RWPE2 (cell line): ENCODE data around the gene DNAH9.

Experiments
- ATAC-seq: fragments of 200-7000 bp; cut with Tn5 transposase; 3 replicates; pipeline ENCODE4 v1.9.1; 2021; ENCODE audit warnings: low read depth
- DNase-seq: peaks from one replicate; pipeline ENCODE4 v3.0.0-alpha.2; 2020; ENCODE audit warnings: low spot score
- H3K27ac ChIP-seq: fragments of 450-650 bp; 2 replicates; pipeline ENCODE4 v1.5.1; 2017; ENCODE audit warnings: mild to moderate bottlenecking; ENCODE audit not compliant: poor library complexity, severe bottlenecking
- H3K27me3 ChIP-seq: fragments of 250-450 bp; sonication (Bioruptor Pico); 2 replicates; pipeline ENCODE4 v1.5.1; 2021; ENCODE audit warnings: mild to moderate bottlenecking, moderate library complexity; ENCODE audit not compliant: insufficient read depth, poor library complexity, severe bottlenecking
- H3K36me3 ChIP-seq: fragments of 250-450 bp; sonication (Bioruptor Pico); 2 replicates; pipeline ENCODE4 v1.5.1; 2020; ENCODE audit warnings: low read depth, mild to moderate bottlenecking, moderate library complexity
- H3K4me1 ChIP-seq: fragments of 250-450 bp; sonication (Bioruptor Pico); 2 replicates; pipeline ENCODE4 v1.5.1; 2021; ENCODE audit warnings: mild to moderate bottlenecking, moderate library complexity; ENCODE audit not compliant: insufficient read depth, poor library complexity, severe bottlenecking
- H3K4me3 ChIP-seq: fragments of 250-450 bp; sonication (Bioruptor Pico); 2 replicates; pipeline ENCODE4 v1.5.1; 2021; ENCODE audit warnings: mild to moderate bottlenecking, moderate library complexity; ENCODE audit not compliant: severe bottlenecking
- H3K9me3 ChIP-seq: fragments of 250-450 bp; sonication (Bioruptor Pico); 2 replicates; pipeline ENCODE4 v1.5.1; 2021; ENCODE audit warnings: mild to moderate bottlenecking, moderate library complexity; ENCODE audit not compliant: severe bottlenecking
- CTCF ChIP-seq: fragments of 450-650 bp; IDR thresholded peaks from one replicate; pipeline ENCODE4 v1.5.1; 2017; ENCODE audit warnings: mild to moderate bottlenecking, moderate library complexity; ENCODE audit not compliant: poor library complexity, severe bottlenecking

DNAH9 gene

GRCh38 chr17:11898526-11899235 is 300.4 kb downstream of the DNAH9 start:
- H3K9me3 ChIP-seq: no peaks in the 10 kb centered on the region
- ATAC-seq (no peak), DNase-seq (no peak)
- no peak for TF ChIP-seq CTCF
- H3K4me1 ChIP-seq: no peaks in the 10 kb centered on the region
- no peak overlapping the region for H3K4me3 ChIP-seq
- H3K27me3 ChIP-seq: no peaks in the 10 kb centered on the region
- H3K36me3 ChIP-seq: no peaks in the 10 kb centered on the region
- H3K27ac ChIP-seq: no peak overlapping the region

- H3K36me3 ChIP-seq: no peaks in the 10 kb centered on the region
- no peak for TF ChIP-seq CTCF
- no peak for DNase-seq
- no peak for ATAC-seq
- H3K4me1 ChIP-seq: no peaks in the 10 kb centered on the region
- no peaks in the 10 kb centered on the region for H3K9me3 ChIP-seq
- H3K4me3 ChIP-seq: no peak overlapping the region
- no peaks in the 10 kb centered on the region for H3K27me3 ChIP-seq
- no peak overlapping the region for H3K27ac ChIP-seq
These were observed 301.3 kb downstream of the DNAH9 start for GRCh38 chr17:11899537-11899942.

GRCh38 chr17:11900041-11900476 is 301.8 kb downstream of the DNAH9 start:
- H3K9me3 ChIP-seq: no peaks in the 10 kb centered on the region
- ATAC-seq (no peak), DNase-seq (no peak)
- H3K4me3 ChIP-seq: no peak overlapping the region
- no peak overlapping the region for H3K27ac ChIP-seq
- no peaks in the 10 kb centered on the region for H3K27me3 ChIP-seq
- H3K36me3 ChIP-seq: no peaks in the 10 kb centered on the region
- no peaks in the 10 kb centered on the region for H3K4me1 ChIP-seq
- TF ChIP-seq CTCF: no peak

GRCh38 chr17:11900655-11901054 is 302.4 kb downstream of the DNAH9 start:
- Histone ChIP-seq H3K36me3 (no peaks in the 10 kb centered on the region), H3K4me3 (no peak overlapping the region), H3K27me3 (no peaks in the 10 kb centered on the region), H3K27ac (no peak overlapping the region), H3K4me1 (no peaks in the 10 kb centered on the region), H3K9me3 (no peaks in the 10 kb centered on the region)
- no peak for TF ChIP-seq CTCF
- DNase-seq: no peak
- ATAC-seq: no peak

- Histone ChIP-seq H3K4me3 (no peak overlapping the region), H3K4me1 (no peaks in the 10 kb centered on the region), H3K27ac (no peak overlapping the region), H3K27me3 (no peaks in the 10 kb centered on the region), H3K36me3 (no peaks in the 10 kb centered on the region), H3K9me3 (no peaks in the 10 kb centered on the region)
- no peak for TF ChIP-seq CTCF
- ATAC-seq (no peak), DNase-seq (no peak)
These were observed 303.7 kb downstream of the DNAH9 start for GRCh38 chr17:11901931-11902330.
